GM23248 (cell line): ENCODE data around the gene MCM9. TPM values are rescaled to one million over a fixed set of nuclear protein-coding genes. Genes with fewer than 3 reads are reported as not detected.
A peak's percentile ranks its signal among the peaks of the same experiment; 100 is the strongest.
"Not testable (repeated sequence)": the region's sequence is repeated elsewhere in the genome, so short reads cannot be mapped to it uniquely, and the experiment has no call there.

Experiments
- DNase-seq: peaks from one replicate; pipeline ENCODE4 v3.0.0-alpha.2; 2015
- H2AFZ ChIP-seq: fragments of 200-600 bp; sonication (generic); 2 replicates; pipeline ENCODE4 v1.6.1; 2016; ENCODE audit warnings: antibody characterized with exemption
- H3F3A ChIP-seq: fragments of 200-600 bp; sonication (generic); 2 replicates; pipeline ENCODE4 v1.6.1; 2016; ENCODE audit warnings: mild to moderate bottlenecking, antibody characterized with exemption, mixed run types; ENCODE audit not compliant: insufficient read depth
- H3K27ac ChIP-seq: fragments of 200-600 bp; sonication (generic); 2 replicates; pipeline ENCODE4 v1.5.1; 2016; ENCODE audit warnings: mild to moderate bottlenecking
- H3K27me3 ChIP-seq: fragments of 200-600 bp; sonication (generic); replicated peaks from 2 replicates; pipeline ENCODE4 v1.6.1; 2016; ENCODE audit warnings: mild to moderate bottlenecking; ENCODE audit not compliant: insufficient read depth
- H3K36me3 ChIP-seq: fragments of 200-600 bp; sonication (generic); 2 replicates; pipeline ENCODE4 v1.6.1; 2016; ENCODE audit warnings: low read depth, mild to moderate bottlenecking
- H3K4me1 ChIP-seq: fragments of 200-600 bp; sonication (generic); 2 replicates; pipeline ENCODE4 v1.6.1; 2016; ENCODE audit warnings: mild to moderate bottlenecking; ENCODE audit not compliant: insufficient read depth
- H3K4me2 ChIP-seq: fragments of 200-600 bp; sonication (generic); one replicate; pipeline ENCODE4 v1.6.1; 2016; ENCODE audit warnings: mild to moderate bottlenecking; ENCODE audit not compliant: unreplicated experiment
- H3K4me3 ChIP-seq: fragments of 200-600 bp; sonication (generic); 2 replicates; pipeline ENCODE4 v1.5.1; 2016; ENCODE audit warnings: mild to moderate bottlenecking
- H3K79me2 ChIP-seq: fragments of 200-600 bp; sonication (generic); 2 replicates; pipeline ENCODE4 v1.6.1; 2016; ENCODE audit warnings: mild to moderate bottlenecking; ENCODE audit not compliant: insufficient read depth
- H3K9ac ChIP-seq: fragments of 200-600 bp; sonication (generic); 2 replicates; pipeline ENCODE4 v1.6.1; 2016; ENCODE audit warnings: mild to moderate bottlenecking
- H3K9me2 ChIP-seq: fragments of 200-600 bp; sonication (generic); 2 replicates; pipeline ENCODE4 v1.6.1; 2016; ENCODE audit warnings: mixed run types, mild to moderate bottlenecking, moderate library complexity; ENCODE audit not compliant: insufficient read depth
- H3K9me3 ChIP-seq: fragments of 200-600 bp; sonication (generic); one replicate; pipeline ENCODE4 v1.6.1; 2017; ENCODE audit warnings: low read depth
- H4K20me1 ChIP-seq: fragments of 200-600 bp; sonication (generic); 2 replicates; pipeline ENCODE4 v1.6.0; 2016; ENCODE audit not compliant: insufficient read depth
- EZH2 ChIP-seq: fragments of 200-600 bp; sonication (generic); IDR thresholded peaks from 2 replicates; pipeline ENCODE4 v1.6.1; 2018; ENCODE audit warnings: antibody characterized with exemption, mild to moderate bottlenecking; ENCODE audit not compliant: insufficient read depth, poor library complexity, severe bottlenecking
- EZH2phosphoT487 ChIP-seq: fragments of 200-600 bp; sonication (generic); IDR thresholded peaks from 2 replicates; pipeline ENCODE4 v1.6.1; 2018; ENCODE audit warnings: antibody characterized with exemption, moderate library complexity, mild to moderate bottlenecking, low read depth; ENCODE audit not compliant: insufficient read depth
- WGBS, 2 experiments: methylation state at CpG; one replicate each; pipeline ENCODE4 v1.1.6; 2015 to 2017; ENCODE audit warnings: low lambda C conversion rate in 2 of 2, low coverage in 1 of 2; ENCODE audit errors: missing lambda C conversion rate in 2 of 2; 5-methylcytosine and 5-hydroxymethylcytosine counted together
- in situ Hi-C: fragments of 300-500 bp; cut with MboI; formaldehyde crosslinking; loops from 2 replicates; pipeline ENCODE4 v1.15.0; 2020
- polyA plus RNA-seq: library from polyadenylated mRNA; unstranded; fragments of >200 nt; fragmentation: Nextera tagmentation; extraction: Ambion mirVana; gene quantifications from 2 replicates; pipeline ENCODE4 v1.2.1, GENCODE V29; 2016
- total RNA-seq: library from RNA; depleted of rRNA; stranded (reverse); fragments of >200 nt; shearing (Covaris generic); gene quantifications from 2 replicates; pipeline ENCODE4 v1.2.3, GENCODE V29; 2014

Gene MCM9
- total and polyA plus RNA-seq, 2 experiments from 2014 or later: 3.2 to 6.2 TPM

DNA sequence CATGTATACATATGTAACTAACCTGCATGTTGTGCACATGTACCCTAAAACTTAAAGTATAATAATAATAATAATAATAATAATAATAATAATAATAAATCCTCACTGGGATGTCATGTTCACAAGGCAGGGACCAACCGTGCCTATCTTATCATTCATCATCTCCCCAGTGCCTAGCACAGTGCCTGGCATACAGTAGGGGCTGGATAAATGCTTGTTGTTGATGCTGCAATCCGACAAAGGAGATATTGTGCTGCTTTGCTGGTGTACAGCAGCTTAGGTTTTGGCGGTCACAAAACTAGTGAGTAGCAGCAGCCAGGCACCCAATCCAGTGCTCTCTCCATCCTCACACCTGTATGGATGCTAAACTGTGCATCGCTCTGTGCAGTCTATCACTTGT is 135.1 kb downstream of the MCM9 start:
- Histone ChIP-seq H3K9me2 (no peaks in the 10 kb centered on the region), H3K4me3 (no peak overlapping the region), H3K9ac (no peak overlapping the region), H4K20me1 (no peaks in the 10 kb centered on the region), H3K4me1 (0 out of 2 replicates have a peak, but pooled peaks cover 5% of the 10 kb centered on the region), H3K9me3 (no peaks in the 10 kb centered on the region), H3K36me3 (no peaks in the 10 kb centered on the region), H3K27ac (no peak overlapping the region), H3K79me2 (no peaks in the 10 kb centered on the region), H3F3A (no peaks in the 10 kb centered on the region), H3K27me3 (no peaks in the 10 kb centered on the region), H3K4me2 (no peak overlapping the region), H2AFZ (peak overlapping the region; percentile 69; the same call in 1 of the 2 replicates)
- DNase-seq: no peak
- 73 to 76% methylated on average over 4 of the region's 4 CpGs for WGBS, 2 experiments
- in situ Hi-C loops: no loop called here
- no peak for TF ChIP-seq EZH2phosphoT487

DNA sequence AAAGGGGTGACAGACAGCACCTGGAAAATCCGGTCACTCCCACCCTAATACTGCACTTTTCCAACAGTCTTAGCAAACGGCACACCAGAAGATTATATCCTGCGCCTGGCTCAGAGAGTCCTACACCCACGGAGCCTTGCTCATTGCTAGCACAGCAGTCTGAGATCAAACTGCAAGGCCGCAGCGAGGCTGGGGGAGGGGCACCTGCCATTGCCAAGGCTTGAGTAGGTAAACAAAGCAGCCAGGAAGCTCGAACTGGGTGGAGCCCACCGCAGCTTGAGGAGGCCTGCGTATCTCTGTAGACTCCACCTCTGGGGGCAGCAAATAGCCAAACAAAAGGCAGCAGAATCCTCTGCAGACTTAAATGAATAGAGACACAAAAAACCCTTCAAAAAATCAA is 138.4 kb downstream of the MCM9 start:
- H3F3A ChIP-seq, H3K27ac ChIP-seq, H2AFZ ChIP-seq, DNase-seq, H3K9ac ChIP-seq, in situ Hi-C loops, H3K4me3 ChIP-seq, H3K9me3 ChIP-seq, H3K36me3 ChIP-seq, H3K4me2 ChIP-seq, H4K20me1 ChIP-seq, H3K79me2 ChIP-seq, H3K9me2 ChIP-seq, H3K27me3 ChIP-seq, H3K4me1 ChIP-seq: not testable (repeated sequence)
- WGBS, 2 experiments: 64 to 66% methylated on average over 9 of the region's 9 CpGs

GRCh38 chr6:118791499-118791898 is 143.5 kb downstream of the MCM9 start:
- Histone ChIP-seq H3K9me3 (no peaks in the 10 kb centered on the region), H3K36me3 (no peaks in the 10 kb centered on the region), H3K4me1 (no peaks in the 10 kb centered on the region; the same call in 1 of the 2 replicates), H3K4me2 (no peak overlapping the region), H3F3A (no peaks in the 10 kb centered on the region), H4K20me1 (no peaks in the 10 kb centered on the region), H3K4me3 (no peak overlapping the region), H3K27ac (no peak overlapping the region), H3K79me2 (no peaks in the 10 kb centered on the region), H2AFZ (no peak overlapping the region), H3K9ac (no peak overlapping the region), H3K27me3 (no peaks in the 10 kb centered on the region), H3K9me2 (no peaks in the 10 kb centered on the region)
- WGBS, 2 experiments: 67 to 74% methylated on average over 6 of the region's 6 CpGs
- DNase-seq: no peak
- in situ Hi-C loops: no loop called here
- no peak for TF ChIP-seq EZH2phosphoT487
- no peak for TF ChIP-seq EZH2

- no peak overlapping the region for H3K4me2 ChIP-seq
- no peak for TF ChIP-seq EZH2phosphoT487
- TF ChIP-seq EZH2: no peak
- in situ Hi-C loops: loop anchor here (10.0 kb wide), 1 partner anchor 505 kb away; no protein-coding TSS in a partner anchor
- WGBS, 2 experiments: 50 to 51% methylated on average over 4 of the region's 4 CpGs
- H3K4me3 ChIP-seq: no peak overlapping the region
- H3K27me3 ChIP-seq: no peaks in the 10 kb centered on the region
- no peaks in the 10 kb centered on the region for H3K9me3 ChIP-seq
- no peaks in the 10 kb centered on the region for H3K9me2 ChIP-seq
- H4K20me1 ChIP-seq: no peaks in the 10 kb centered on the region
- no peaks in the 10 kb centered on the region for H3K36me3 ChIP-seq
- no peak overlapping the region for H3K27ac ChIP-seq
- H3K4me1 ChIP-seq: no peaks in the 10 kb centered on the region; the same call in 1 of the 2 replicates
- H3K9ac ChIP-seq: no peak overlapping the region
- H3K79me2 ChIP-seq: no peaks in the 10 kb centered on the region
- no peak overlapping the region for H2AFZ ChIP-seq
- no peaks in the 10 kb centered on the region for H3F3A ChIP-seq
- DNase-seq: no peak
These were observed 145.0 kb downstream of the MCM9 start for GRCh38 chr6:118789954-118790353.

- Histone ChIP-seq H4K20me1 (no peaks in the 10 kb centered on the region), H3K4me2 (no peak overlapping the region), H3K9ac (no peak overlapping the region), H3K9me2 (no peaks in the 10 kb centered on the region), H3K4me3 (no peak overlapping the region), H3K36me3 (no peaks in the 10 kb centered on the region), H3K79me2 (no peaks in the 10 kb centered on the region), H3K27me3 (no peaks in the 10 kb centered on the region), H3F3A (no peaks in the 10 kb centered on the region), H2AFZ (no peak overlapping the region), H3K9me3 (no peaks in the 10 kb centered on the region), H3K27ac (no peak overlapping the region), H3K4me1 (no peaks in the 10 kb centered on the region; the same call in 1 of the 2 replicates)
- in situ Hi-C loops: loop anchor here (10.0 kb wide), 1 partner anchor 505 kb away; no protein-coding TSS in a partner anchor
- TF ChIP-seq EZH2: no peak
- TF ChIP-seq EZH2phosphoT487: no peak
- WGBS, 2 experiments: 93 to 94% methylated on average over 5 of the region's 5 CpGs
- no peak for DNase-seq
These were observed 145.5 kb downstream of the MCM9 start for GRCh38 chr6:118789419-118789818.
